Activated CD4-positive, alpha-beta T cell treated with anti-CD3 and anti-CD28 coated beads for 24 hours (primary cell): ENCODE results near the gene TDRD9.
"Not testable (repeated sequence)": the region's sequence is repeated elsewhere in the genome, so short reads cannot be mapped to it uniquely, and the experiment has no call there.

Source experiments
- DNase-seq, 2 donors: peaks; one replicate each; pipeline ENCODE4 v3.0.0-alpha.2; 2020; ENCODE audit warnings: low read depth in 2 of 2

Gene TDRD9

DNA sequence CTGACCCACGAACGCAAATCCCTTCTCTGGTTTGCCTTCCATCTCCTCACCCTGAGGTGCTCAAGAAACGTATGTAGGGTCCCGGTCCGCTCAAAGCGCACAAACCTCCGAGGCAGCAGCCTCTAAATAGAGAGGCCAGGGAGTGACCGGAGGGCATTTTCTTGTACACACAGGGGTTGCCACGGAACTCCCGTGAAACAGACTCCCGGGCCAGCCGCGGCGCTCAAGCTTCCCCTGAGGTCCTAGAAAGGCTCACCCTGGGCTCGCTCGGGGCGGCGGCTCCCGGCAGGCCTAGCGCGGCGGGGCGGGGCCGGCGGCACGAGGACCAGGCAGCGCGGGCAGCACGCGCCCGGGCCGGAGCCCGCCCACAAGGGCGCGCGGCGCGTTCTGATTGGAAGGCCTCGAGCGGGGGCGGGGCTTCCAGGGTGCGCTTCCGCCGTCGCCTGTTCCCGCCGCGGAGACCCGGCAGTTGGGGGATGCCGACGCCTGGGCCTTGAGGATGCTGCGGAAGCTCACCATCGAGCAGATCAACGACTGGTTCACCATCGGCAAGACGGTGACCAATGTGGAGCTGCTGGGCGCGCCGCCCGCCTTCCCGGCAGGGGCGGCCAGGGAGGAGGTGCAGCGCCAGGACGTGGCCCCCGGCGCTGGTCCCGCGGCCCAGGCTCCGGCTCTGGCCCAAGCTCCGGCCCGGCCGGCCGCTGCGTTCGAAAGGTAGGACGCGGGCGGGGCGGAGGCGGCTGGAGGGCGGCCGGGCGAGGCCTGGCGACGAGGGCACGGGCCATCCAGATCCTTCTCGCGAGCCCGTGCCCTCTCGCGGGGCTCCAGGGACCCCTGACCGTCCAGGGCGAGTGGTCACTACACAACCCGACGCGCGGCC lies at the start of gene TDRD9:
Gene TDRD9 (plus strand): TSS at position 446 of the 880 bp plus-strand sequence. CDS start 54 bp downstream, at position 500.
- no peak for DNase-seq

DNA sequence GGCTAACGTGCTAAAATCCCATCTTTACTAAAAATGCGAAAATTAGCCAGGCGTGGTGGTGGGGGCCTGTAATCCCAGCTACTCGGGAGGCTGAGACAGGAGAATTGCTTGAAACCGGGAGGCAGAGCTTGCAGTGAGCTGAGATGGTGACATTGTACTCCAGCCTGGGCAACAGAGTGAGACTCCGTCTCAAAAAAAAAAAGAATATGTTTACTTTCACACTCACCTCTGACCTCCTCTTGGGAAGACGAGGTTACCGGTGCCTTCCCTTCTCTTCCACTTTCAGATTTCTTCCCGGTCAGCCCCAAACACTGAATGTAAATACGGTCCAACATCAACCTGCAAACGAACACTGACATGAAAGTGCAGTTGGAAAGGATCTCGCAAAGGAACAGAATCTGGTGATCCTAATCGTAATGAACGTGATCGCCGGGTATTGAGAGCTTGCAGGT lies 49.1 kb upstream of the TDRD9 start:
- DNase-seq, result no peak

DNA sequence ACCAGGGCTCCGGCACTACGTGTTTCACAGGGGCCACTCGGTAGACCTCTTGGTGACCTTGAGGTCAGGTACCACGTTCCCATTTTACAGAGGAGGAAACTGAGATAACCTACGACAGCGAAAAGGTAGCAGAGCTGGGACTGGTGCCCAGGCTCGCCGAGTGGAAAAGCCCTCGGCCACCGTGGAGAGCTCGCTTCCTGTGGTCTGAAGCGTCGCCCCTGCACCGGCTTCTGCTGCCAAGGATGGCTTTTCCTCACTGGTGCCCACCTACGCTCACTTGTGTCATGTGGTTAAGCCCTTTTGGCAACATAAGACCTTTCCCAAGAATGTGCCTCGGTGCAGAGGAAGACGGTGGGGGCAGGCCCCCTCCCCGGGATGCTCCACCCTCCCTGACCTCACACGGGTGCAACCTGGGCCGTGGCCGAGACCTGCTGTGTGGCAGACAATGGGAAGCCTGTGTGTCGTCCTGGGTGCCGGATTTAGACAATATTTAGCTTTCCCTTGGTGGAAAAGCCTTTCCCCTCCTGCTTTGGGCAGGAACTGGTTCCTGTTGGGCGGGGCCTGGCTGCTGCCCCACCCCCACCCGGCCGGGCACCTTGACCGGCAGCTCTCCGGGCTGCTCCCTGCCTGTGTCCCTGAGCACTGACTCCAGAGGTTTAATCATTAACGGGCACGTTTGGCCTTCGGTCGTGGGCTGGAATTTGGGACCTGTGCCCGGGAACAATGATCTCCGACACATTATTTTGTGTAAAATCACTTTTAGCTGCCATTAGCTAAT lies 48.5 kb upstream of the TDRD9 start:
- DNase-seq, result no peak

DNA sequence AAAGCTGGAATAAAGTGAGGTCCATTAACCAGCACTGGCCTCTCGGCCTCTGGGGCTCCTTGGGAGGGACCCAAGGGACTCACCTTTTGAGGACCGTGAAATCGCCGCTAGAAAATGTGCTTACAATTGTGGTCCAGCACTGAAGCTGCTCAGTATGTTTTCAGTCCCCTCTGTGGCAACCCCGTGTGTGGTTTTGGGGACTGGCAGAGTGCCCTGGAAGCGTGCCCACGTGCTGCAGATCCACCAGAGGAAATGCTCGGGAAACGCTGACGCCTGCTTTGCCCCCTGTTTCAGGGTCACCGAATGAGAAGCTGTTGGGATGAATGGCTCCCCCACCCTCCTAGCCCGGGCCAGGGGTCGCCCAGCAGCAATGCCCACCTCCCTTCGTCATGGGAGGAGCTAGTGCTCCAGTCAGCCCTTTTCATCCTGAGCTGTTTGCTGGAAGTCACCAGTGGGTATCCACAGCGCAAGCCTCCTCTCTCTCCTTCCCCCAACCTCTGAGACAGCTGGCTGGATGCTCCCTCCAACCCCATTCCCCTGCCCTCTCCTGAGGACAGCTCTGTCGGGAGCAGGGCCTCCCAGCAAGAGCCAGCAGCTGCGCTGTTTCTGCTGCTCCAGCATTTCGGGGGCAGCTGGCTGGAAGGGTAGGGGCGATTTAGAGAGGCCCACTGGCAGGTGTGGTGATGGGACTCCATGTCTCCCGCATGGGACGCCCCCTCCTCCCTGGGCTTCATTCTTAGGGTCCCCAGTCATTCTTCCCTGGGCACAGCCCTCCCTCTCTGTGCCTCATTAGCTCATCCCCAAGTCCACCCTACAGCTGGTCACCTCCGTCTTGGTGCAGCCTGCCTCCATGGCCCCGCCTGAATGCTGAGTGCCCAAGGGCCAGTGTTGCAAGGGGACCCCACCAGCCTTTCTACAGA lies 47.6 kb upstream of the TDRD9 start:
- no peak for DNase-seq

DNA sequence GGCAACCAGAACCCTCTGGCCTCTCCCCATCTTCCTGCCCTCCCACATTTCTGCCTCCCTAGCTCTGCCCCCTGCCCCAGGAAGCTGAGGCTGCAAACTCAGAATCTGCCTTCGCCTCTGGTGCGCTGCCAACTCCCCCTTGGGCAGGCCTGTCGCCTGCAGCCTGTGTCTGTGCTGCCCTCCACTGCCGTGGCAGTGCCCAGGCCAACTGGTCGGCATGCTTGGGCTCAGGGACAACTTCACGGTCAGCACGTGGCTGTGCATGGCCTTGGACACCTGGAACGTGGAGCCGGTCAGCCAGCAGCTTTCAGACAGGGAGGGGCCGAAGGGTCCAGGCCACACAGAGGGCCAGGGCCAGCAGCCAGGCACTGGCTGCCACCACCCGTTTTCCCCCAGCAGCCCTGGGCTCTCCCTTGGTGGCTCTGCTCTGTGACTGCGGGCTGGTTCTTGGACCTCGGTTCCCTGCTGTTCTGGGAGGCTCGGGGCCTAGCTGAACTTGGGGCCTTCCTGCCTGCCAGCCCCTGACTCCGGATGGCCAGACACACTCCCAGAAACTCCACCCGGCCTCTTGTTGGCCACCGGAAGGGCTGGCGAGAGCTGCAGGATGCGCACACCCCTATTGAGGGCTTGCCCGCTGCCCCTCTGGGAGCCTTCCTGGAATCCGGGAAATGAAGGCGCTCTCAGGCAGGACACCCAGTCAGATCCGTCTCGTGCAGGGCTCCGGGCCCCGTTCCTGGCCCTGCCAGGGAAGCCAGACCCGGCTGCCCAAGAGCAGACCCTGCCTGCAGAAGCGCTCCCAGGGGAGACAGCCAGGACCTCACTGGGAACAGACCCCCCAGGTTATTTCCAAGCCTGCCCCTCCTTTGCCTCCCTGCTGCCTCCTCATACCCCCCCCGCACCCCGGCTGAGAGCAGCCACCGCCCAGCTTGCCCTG lies 46.7 kb upstream of the TDRD9 start:
- no peak for DNase-seq

DNA sequence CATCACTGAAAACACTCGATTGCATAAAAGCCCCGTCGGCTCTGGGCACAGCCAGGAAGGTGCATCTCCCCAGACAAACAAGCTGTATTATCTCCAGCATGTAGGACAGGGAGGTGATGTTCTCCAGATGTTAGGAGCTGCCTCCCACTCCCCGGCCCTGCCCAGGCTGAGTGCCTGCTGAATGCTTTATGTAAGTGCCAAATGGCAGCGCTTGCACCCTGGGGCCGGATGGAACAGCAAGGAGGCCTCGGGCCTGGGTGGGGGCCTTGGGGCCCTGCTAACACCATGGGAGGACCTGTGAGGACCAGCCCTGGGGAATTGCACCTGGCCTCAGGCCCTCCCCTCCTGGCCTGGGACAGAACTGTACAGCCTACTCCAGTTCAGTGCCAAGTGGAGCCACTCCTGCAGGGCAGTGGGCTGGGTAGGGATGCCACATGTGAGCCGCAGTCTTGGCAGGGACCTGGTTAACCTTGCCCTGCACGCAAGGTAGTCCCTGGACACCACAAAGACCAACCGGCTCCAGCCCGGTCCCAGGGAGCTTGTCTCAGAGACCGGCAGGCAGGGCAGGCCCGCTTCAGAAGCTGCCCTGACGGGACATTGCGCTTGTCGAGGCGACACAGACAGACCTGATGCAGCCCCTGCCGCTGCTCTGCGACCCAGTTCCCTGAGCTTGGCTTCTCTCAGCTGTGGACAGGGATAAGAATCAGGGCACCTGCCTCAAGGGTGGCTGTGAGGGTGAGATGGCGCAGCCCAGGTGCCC lies 45.6 kb upstream of the TDRD9 start:
- DNase-seq, result no peak

- DNase-seq, result no peak
Observed at GRCh38 chr14:103883263-103883523, 45.1 kb upstream of the TDRD9 start.

GRCh38 chr14:103884854-103885253 lies 43.4 kb upstream of the TDRD9 start:
- DNase-seq, result no peak

DNA sequence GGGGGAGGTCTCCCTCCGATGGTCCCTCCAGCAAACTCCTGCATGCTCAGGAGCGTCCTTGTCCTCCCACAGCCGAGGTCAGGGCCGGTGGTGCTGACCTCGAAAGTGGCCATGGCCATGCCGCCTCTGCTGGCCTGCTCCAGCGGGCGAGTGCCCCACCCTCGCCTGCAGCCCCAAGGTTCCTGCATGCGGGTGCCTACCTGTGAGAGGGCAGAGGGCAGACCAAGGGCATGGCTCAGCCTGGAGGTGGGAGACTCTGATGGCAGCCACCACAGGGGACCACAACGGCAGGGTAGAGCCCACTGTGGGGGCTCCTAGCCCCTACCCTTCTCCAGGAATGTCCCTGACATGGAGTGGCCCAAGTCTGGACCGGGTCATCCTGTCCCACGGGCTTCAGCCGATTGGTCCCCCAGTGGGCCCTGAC lies 42.7 kb upstream of the TDRD9 start:
- DNase-seq, result no peak

DNA sequence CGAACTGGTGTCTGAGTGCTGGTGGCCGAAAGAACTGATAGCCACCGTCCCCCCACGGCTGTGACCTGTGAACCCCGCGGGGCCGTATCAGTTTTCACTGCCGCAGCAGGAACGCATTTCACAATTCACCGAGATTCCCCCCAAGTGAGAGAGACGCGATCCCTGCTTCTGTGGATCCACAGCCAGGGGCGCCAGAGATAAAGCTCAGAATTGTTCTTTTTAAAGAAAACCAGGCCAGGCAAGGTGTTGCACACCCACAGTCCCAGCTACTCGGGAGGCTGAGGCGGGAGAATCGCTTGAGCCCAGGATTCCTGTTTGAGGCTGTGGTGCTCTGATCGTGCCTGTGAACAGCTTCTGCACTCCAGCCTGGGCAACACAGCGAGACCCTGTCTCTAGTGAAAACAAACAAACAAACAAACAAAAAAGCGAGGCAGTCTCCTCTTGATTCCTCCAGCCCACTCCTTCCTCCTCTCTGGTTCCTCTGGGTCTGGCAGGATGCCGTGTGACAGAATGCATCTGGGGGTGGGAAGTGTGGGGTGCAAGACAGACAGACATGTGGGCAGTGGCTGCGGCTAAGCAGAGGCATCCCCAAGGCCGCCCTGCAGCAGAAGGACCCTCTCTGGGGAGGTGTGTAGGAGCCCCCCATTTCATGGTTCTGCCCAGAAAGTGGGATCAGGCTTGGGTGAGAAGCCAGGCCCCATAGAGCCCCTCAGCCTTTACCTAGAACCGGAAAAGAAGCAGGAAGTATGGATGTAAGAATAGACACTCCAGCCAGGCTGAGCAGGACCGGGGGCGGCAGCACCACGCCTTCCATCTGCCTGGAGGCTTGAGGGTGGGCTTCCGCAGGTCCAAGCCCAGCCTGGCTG lies 41.7 kb upstream of the TDRD9 start:
- DNase-seq, result no peak

DNA sequence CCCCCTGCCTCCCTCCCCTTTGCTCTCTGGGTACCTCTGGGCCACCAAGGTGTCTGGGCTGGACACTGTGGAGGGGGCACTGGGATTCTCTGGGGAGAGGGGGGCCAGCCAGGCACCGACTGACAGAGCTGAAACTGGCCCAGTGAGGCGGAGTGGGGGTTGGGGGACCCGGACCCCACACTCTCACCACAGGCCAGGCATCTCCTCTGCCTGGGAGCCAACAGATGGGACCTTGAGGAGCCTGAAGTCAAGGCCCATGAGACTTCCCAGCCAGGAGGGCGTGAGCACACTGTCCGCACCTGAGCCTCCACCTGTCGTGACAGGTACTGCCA lies 41.1 kb upstream of the TDRD9 start:
- no peak for DNase-seq

DNA sequence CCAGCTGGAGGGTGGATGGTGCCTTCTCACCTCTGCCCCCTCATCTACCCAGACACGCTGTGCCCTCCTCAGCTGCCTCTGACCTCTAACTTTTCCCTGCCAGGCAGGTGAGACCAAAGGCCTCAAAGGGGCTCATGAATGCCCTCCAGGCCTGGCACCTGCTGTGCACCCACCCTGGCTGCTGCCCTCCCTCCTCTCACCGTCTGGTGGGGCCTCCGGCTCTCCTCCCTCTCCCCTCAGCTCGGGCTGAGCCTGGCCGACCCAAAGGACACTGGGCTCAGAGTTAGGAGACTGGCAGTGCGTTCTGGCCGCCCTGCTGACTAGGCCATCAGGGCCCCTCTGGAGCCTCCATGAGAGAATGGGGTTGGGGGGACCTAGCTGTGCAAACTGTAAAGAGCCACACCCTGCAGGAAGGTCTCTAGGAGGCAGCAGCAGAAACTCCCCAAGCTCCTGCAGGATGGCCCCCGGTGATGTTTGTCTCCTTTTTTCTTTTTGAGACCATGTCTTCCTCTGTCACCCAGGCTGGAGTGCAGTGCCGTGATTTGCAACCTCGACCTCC lies 40.6 kb upstream of the TDRD9 start:
- no peak for DNase-seq

GRCh38 chr14:103889002-103889312 lies 39.3 kb upstream of the TDRD9 start:
- not testable (repeated sequence) for DNase-seq

GRCh38 chr14:103889313-103890051 lies 38.8 kb upstream of the TDRD9 start:
- no peak for DNase-seq

DNA sequence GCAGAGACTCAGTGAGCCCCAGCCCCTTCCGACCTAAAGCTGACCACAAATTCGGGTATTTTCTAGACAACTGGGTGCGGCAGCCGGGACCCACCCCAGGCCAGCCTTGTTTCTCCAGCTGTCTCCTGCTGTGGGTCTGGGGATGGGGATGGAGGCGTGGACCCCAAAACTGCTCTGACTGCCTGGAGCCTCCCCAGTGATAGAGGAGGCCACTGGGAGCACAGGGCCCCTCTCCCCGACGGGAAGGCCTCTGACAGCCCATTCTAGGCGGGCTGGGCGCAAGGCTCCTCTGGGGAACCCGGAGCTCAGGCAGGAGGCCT lies 38.2 kb upstream of the TDRD9 start:
- DNase-seq, result no peak

DNA sequence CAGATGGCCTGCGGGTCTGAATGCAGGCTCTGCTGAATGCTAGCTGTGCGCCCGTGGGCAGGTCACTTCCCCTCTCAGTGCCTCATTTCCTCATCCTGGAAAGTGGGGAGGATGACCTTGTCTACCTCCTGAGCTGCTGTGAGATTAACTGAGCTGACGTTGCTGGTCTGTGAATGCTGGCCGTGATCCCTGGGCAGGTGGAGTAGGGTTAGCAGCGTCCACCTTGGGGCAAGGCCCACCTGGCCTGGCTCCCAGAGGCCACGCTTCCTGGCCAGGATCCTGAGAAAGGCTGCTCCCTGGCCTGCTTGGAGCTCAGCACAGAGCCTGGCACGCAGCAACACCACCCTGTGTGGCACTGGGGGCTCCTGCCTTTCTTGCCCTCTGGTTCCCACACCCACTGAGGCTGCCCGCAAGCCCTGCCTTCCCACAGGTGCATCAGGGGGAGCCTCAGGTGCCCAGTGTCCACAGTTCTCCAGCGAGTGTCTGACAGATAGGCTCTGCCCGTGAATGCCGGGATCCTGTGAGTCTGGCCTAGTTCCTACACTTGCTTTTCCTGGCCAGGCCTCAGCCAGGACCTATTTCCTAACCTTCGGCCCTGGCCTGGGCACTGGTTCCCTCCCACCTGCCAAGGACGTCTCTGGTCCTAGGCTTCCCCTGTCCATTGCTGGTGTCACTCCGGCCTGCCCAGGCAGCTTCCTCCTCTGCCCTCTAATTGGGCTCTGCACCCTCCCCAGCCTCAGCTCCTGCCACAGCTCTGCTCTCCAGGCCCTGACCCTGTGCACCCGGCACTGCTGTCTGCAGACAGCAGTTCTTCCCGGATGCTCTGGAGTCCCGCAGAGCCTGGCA lies 37.2 kb upstream of the TDRD9 start:
- no peak for DNase-seq

- DNase-seq, result no peak
Observed at GRCh38 chr14:103891667-103892215, 36.5 kb upstream of the TDRD9 start.
